HUES48 (cell line): ENCODE results near the gene ATP10A.

ENCODE experiments used
- H3K27ac ChIP-seq: one replicate; pipeline ENCODE4 v1.7.0; 2013; ENCODE audit warnings: low read depth, low read length, inconsistent platforms
- H3K27me3 ChIP-seq: 2 replicates; pipeline ENCODE4 v1.6.1; 2013; ENCODE audit warnings: mild to moderate bottlenecking, low read length; ENCODE audit not compliant: control insufficient read depth, insufficient read depth
- H3K36me3 ChIP-seq: 2 replicates; pipeline ENCODE4 v1.6.1; 2013; ENCODE audit warnings: low read length; ENCODE audit not compliant: control insufficient read depth, insufficient read depth
- H3K4me1 ChIP-seq: 2 replicates; pipeline ENCODE4 v1.6.1; 2013; ENCODE audit warnings: mild to moderate bottlenecking, low read length; ENCODE audit not compliant: control insufficient read depth, insufficient read depth
- H3K4me3 ChIP-seq: 2 replicates; pipeline ENCODE4 v1.5.1; 2013; ENCODE audit warnings: mild to moderate bottlenecking, low read depth, low read length
- H3K9ac ChIP-seq: 2 replicates; pipeline ENCODE4 v1.6.1; 2013; ENCODE audit warnings: mild to moderate bottlenecking, low read depth, low read length, moderate library complexity
- H3K9me3 ChIP-seq: 2 replicates; pipeline ENCODE4 v1.6.1; 2013; ENCODE audit warnings: low read length; ENCODE audit not compliant: control insufficient read depth, insufficient read depth

The ATP10A gene

GRCh38 chr15:25799906-25800700 is 63.0 kb downstream of the ATP10A start:
- Histone ChIP-seq H3K4me1 (peaks cover 11% of the 10 kb centered on the region), H3K27me3 (no peaks in the 10 kb centered on the region), H3K36me3 (no peaks in the 10 kb centered on the region), H3K4me3 (no peak overlapping the region), H3K27ac (no peak overlapping the region), H3K9ac (no peak overlapping the region), H3K9me3 (no peaks in the 10 kb centered on the region)

DNA sequence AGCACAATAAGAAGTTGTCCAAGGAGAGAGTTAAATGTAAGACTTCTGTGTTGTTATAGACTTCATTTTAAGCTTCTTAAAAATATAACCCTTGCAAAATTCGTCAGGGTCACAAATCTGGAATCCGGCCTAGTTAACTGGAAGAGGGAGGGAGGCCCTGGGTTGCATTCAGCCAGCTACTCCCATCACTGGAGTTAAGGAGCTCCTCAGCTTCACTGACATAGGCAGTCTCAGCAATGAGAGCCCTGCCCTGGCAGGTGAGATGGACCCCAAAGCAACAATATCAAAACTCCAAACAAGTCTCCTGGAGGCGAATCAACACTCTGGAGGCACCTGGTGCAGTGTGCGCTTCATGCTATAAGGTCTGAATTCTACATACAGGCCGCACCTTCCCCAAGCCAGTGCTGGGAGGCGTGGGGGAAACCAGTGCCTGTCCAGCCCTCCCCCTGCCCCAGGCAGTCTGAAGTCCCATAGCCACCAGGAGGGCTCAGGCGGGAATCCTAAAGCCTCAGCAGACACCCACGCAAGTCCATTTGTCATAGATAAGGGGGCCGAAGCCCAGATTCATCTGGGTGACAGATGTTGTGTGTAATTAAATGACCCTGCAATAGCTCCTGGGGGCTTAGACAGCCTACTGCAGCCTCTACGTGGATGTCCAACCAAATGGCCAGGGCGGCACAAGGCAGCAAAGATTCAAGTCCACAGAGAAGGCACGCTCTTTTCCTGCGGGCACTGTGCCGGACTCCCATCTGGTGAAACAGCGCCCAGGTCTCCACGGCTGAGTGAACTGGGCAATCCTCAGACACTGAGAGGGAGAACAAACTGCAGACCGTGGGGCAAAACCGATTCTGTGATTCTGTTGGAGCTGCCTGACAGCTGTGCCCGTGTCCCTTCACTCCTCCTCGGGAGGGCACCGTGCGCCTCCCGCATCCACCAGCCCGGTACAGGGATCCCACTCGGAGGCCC is 64.9 kb downstream of the ATP10A start:
- Histone ChIP-seq H3K27ac (no peak overlapping the region), H3K4me3 (no peak overlapping the region)

GRCh38 chr15:25797511-25797935 is 65.6 kb downstream of the ATP10A start:
- Histone ChIP-seq H3K4me3 (no peak overlapping the region), H3K9me3 (no peaks in the 10 kb centered on the region), H3K36me3 (no peaks in the 10 kb centered on the region), H3K27ac (no peak overlapping the region), H3K27me3 (no peaks in the 10 kb centered on the region), H3K9ac (no peak overlapping the region), H3K4me1 (peaks cover 11% of the 10 kb centered on the region)

More for the DNA sequence above, 64.9 kb downstream of the ATP10A start:
- Histone ChIP-seq H3K27me3 (no peaks in the 10 kb centered on the region), H3K4me1 (peaks cover 11% of the 10 kb centered on the region), H3K36me3 (no peaks in the 10 kb centered on the region), H3K9ac (no peak overlapping the region), H3K9me3 (no peaks in the 10 kb centered on the region)

DNA sequence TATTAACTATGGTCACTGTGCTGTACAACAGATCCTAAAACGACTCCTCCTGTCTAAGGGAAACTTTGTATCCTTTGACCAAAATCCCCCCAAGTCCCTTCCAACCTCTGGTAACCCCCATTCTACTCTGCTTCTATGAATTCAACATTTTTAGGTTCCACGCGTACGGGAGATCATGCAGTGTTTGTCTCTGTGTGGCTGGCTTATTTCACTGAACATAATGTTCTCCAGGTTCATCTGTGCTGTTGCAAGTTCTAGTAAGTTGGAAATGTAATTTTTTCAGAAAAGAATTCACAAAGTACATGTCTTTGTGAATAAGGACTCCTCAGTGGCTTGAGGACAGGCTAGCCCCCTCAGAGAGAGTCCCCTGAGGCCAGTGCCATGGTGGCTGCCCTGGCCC is 66.1 kb downstream of the ATP10A start:
- Histone ChIP-seq H3K9ac (no peak overlapping the region), H3K9me3 (no peaks in the 10 kb centered on the region), H3K4me1 (peaks cover 15% of the 10 kb centered on the region), H3K36me3 (no peaks in the 10 kb centered on the region), H3K4me3 (no peak overlapping the region), H3K27me3 (no peaks in the 10 kb centered on the region), H3K27ac (no peak overlapping the region)

- Histone ChIP-seq H3K36me3 (no peaks in the 10 kb centered on the region), H3K9me3 (no peaks in the 10 kb centered on the region), H3K9ac (no peak overlapping the region), H3K27me3 (no peaks in the 10 kb centered on the region), H3K4me3 (no peak overlapping the region), H3K27ac (no peak overlapping the region), H3K4me1 (peaks cover 19% of the 10 kb centered on the region)
These were observed 66.7 kb downstream of the ATP10A start for GRCh38 chr15:25796395-25796794.

DNA sequence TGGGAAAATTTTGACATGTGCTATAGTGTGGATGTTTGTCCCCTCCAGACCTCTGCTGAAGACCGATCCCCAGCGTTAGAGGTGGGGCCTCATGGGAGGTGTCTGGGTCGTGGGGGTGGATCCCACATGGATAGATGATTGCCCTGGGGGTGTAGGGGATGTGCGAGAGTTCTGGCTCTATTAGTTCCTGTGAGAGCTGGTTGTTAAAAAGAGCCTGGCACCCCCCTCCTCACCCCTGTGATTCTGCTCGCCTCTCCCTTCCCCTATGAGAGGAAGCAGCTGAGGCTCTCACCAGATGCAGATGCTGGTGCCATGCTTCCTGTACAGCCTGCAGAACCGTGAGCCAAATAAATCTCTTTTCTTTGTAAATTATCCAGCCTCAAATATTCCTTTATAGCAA is 67.4 kb downstream of the ATP10A start:
- no peaks in the 10 kb centered on the region for H3K9me3 ChIP-seq
- H3K36me3 ChIP-seq = no peaks in the 10 kb centered on the region
- H3K27ac ChIP-seq = no peak overlapping the region
- H3K27me3 ChIP-seq = no peaks in the 10 kb centered on the region
- H3K4me1 ChIP-seq = peaks cover 20% of the 10 kb centered on the region
- no peak overlapping the region for H3K4me3 ChIP-seq
- no peak overlapping the region for H3K9ac ChIP-seq

- no peak overlapping the region for H3K9ac ChIP-seq
- H3K36me3 ChIP-seq = no peaks in the 10 kb centered on the region
- H3K27ac ChIP-seq = no peak overlapping the region
- no peak overlapping the region for H3K4me3 ChIP-seq
- peaks cover 22% of the 10 kb centered on the region for H3K4me1 ChIP-seq
- H3K9me3 ChIP-seq = no peaks in the 10 kb centered on the region
- no peaks in the 10 kb centered on the region for H3K27me3 ChIP-seq
These were observed 68.1 kb downstream of the ATP10A start for GRCh38 chr15:25795061-25795460.

DNA sequence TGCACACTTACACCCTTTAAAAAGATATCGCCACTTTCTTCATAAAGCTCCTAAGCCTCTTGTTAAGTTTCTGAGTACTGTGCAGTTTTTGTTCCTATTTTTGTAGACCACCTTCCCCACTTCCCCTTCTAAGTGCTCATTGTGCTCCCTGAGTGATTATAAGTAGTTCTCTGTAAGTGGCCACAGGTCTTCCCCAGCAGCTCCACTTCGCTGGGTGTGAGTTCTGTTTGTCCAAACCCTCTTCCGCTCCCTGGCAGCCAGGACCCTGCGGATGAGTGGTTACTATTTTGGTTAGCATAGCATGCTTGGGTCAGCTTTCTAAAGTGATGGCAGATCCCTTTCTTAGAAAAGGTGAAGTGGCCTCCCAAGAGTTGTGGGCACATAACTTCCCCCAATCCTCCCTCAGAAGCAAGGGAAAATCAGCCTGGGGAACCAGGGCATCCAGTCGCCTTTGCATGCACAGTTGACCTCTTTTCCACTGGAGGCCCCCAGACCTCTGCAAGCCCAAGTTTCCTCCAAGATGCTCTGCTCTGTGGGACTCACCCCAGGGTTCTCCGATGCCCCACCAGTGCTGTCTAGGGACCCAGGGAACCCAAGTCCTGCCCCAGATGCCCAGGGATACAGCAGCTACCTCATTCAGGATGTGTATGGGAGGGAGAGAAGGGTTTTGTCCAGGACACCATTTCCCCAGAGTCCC is 69.6 kb downstream of the ATP10A start:
- H3K27ac ChIP-seq = no peak overlapping the region
- H3K4me3 ChIP-seq = no peak overlapping the region
- H3K27me3 ChIP-seq = no peaks in the 10 kb centered on the region
- no peaks in the 10 kb centered on the region for H3K9me3 ChIP-seq
- no peak overlapping the region for H3K9ac ChIP-seq
- H3K36me3 ChIP-seq = no peaks in the 10 kb centered on the region
- peaks cover 23% of the 10 kb centered on the region for H3K4me1 ChIP-seq

DNA sequence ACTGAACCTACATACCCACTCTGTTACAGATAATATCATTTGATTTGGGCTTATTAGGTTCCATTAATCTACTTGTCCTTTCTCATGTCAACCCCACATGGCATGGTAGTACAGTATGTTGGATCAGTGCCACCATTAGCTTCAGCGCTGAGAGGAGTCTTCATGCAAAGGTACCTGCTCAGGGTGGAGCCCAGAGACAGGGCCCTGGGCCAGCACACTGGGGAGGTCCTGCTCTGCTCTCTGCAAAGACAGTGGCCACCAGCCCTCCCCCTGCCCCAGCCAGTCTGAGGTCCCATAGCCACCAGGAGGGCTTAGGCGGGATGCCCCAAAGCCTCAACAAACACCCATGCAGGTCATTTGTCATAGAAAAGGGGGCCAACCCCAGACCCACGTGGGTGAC is 71.0 kb downstream of the ATP10A start:
- no peaks in the 10 kb centered on the region for H3K9me3 ChIP-seq
- no peaks in the 10 kb centered on the region for H3K36me3 ChIP-seq
- no peak overlapping the region for H3K4me3 ChIP-seq
- peaks cover 23% of the 10 kb centered on the region for H3K4me1 ChIP-seq
- no peaks in the 10 kb centered on the region for H3K27me3 ChIP-seq
- H3K27ac ChIP-seq = no peak overlapping the region
- no peak overlapping the region for H3K9ac ChIP-seq

DNA sequence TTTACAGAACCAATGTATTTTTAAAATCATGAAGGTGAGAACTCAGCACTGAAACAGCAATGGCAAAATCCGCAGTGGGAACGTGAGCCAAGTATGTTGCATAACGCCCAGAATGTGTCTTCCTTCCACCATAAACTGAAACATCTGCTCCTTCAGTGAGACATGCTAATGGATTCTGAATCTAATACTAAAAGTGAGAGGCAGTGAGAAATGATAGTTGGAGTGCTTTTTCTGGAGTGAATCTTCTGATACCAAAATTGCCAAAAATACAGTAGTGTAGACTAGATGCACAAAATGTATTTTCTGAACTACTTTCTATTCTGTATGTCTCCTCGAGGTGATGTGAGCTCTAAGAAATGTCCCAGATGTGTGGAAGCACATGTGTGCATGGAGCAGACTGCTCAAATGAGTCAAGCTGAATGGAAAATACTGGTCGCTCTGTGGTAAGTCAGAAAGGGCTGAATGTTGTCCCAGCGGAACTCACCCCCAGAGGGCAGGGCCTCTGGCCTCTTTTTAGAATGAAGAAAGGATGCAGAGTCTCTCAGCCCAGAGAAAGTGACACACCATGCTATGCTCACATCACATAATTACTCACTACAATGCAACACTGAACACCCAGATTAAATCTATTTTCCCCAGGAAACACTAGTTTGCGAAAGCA is 73.0 kb downstream of the ATP10A start:
- no peaks in the 10 kb centered on the region for H3K9me3 ChIP-seq
- H3K27me3 ChIP-seq = no peaks in the 10 kb centered on the region
- H3K4me1 ChIP-seq = peaks cover 23% of the 10 kb centered on the region
- no peak overlapping the region for H3K27ac ChIP-seq
- H3K36me3 ChIP-seq = no peaks in the 10 kb centered on the region
- H3K4me3 ChIP-seq = no peak overlapping the region
- no peak overlapping the region for H3K9ac ChIP-seq
